GM12878 (cell line): ENCODE results near the gene ITGAV. TPM values are rescaled to one million over a fixed set of nuclear protein-coding genes. Genes with fewer than 3 reads are reported as not detected.

Experiments
- ATAC-seq: fragments of 200-7000 bp; cut with Tn5 transposase; 3 replicates; pipeline ENCODE4 v1.9.1; 2020; ENCODE audit warnings: mild to moderate bottlenecking, moderate library complexity
- BruUV-seq: library from RNA; stranded (reverse); fragments of 400-500 nt; replicated peaks from 2 replicates; lab custom pipeline; 2021; lab: Mats Ljungman, UMichigan
- CTCF ChIA-PET: fragments of 300-600 bp; sonication (Branson Sonifier 250); formaldehyde crosslinking; extraction: SDS; loops from one replicate; lab custom pipeline; 2021; ENCODE audit warnings: inconsistent platforms; lab: Yijun Ruan, JAX
- POLR2A ChIA-PET: fragments of 350-600 bp; formaldehyde crosslinking; extraction: SDS; loops from one replicate; lab custom pipeline; 2021; ENCODE audit warnings: inconsistent platforms; lab: Charles Lee
- RAD21 ChIA-PET: fragments of 300-600 bp; sonication (Branson Sonifier 250); formaldehyde crosslinking; loops from one replicate; lab custom pipeline; 2023; ENCODE audit warnings: antibody characterized with exemption; ENCODE audit not compliant: unreplicated experiment; lab: Charles Lee
- SMC1A ChIA-PET: fragments of 300-600 bp; sonication (Branson Sonifier 250); formaldehyde crosslinking; loops from one replicate; lab custom pipeline; 2023; ENCODE audit not compliant: unreplicated experiment, uncharacterized antibody; lab: Charles Lee
- DNase-seq: peaks from one replicate; pipeline ENCODE4 v3.0.0-alpha.2; 2011; ENCODE audit warnings: low read depth, low spot score
- FAIRE-seq: peaks from 3 replicates; lab custom pipeline; 2011; peaks lifted over from hg19 to GRCh38; lab: Jason Lieb, UNC
- H2AFZ ChIP-seq: 2 replicates; pipeline ENCODE4 v1.6.0; 2011; ENCODE audit warnings: low read depth, low read length, control low read depth; ENCODE audit not compliant: control insufficient read depth
- H3K27ac ChIP-seq: 2 replicates; pipeline ENCODE4 v1.5.1; 2011; ENCODE audit warnings: control low read depth; ENCODE audit not compliant: control insufficient read depth, insufficient read depth
- H3K27me3 ChIP-seq, 2 experiments: replicated peaks in 1 of 2; 2 replicates each; pipeline versions ENCODE4 v1.6.0 to v1.6.1; 2011; ENCODE audit warnings: low read length in 1 of 2; ENCODE audit not compliant: control insufficient read depth in 2 of 2, insufficient read depth in 2 of 2
- H3K36me3 ChIP-seq, 2 experiments: 2 replicates each; pipeline ENCODE4 v1.5.1; 2011; ENCODE audit warnings: low read length in 1 of 2; ENCODE audit not compliant: control insufficient read depth in 2 of 2, insufficient read depth in 2 of 2
- H3K4me1 ChIP-seq: 2 replicates; pipeline ENCODE4 v1.6.1; 2011; ENCODE audit warnings: mild to moderate bottlenecking, low read length, moderate library complexity, mixed read lengths; ENCODE audit not compliant: control insufficient read depth, insufficient read depth
- H3K4me2 ChIP-seq: 2 replicates; pipeline ENCODE4 v1.6.0; 2011; ENCODE audit warnings: control low read depth; ENCODE audit not compliant: control insufficient read depth, insufficient read depth
- H3K4me3 ChIP-seq: fragments of 200-600 bp; sonication (generic); 2 replicates; pipeline ENCODE4 v1.5.1; 2016
- H3K79me2 ChIP-seq: 2 replicates; pipeline ENCODE4 v1.6.0; 2011; ENCODE audit warnings: low read length; ENCODE audit not compliant: control insufficient read depth, insufficient read depth
- H3K9ac ChIP-seq: 2 replicates; pipeline ENCODE4 v1.8.0; 2011; ENCODE audit warnings: low read length, control low read depth, mixed read lengths; ENCODE audit not compliant: control insufficient read depth, insufficient read depth
- H3K9me3 ChIP-seq: replicated peaks from 3 replicates; pipeline ENCODE4 v1.5.1; 2011; ENCODE audit warnings: mild to moderate bottlenecking, low read length; ENCODE audit not compliant: control insufficient read depth, insufficient read depth
- H4K20me1 ChIP-seq: 2 replicates; pipeline ENCODE4 v1.6.0; 2011; ENCODE audit not compliant: control insufficient read depth, insufficient read depth
- ATF2 ChIP-seq: IDR thresholded peaks from 2 replicates; pipeline ENCODE4 v1.6.1; 2012; ENCODE audit warnings: low read length, inconsistent platforms
- ATF7 ChIP-seq: fragments of 450-650 bp; IDR thresholded peaks from 2 replicates; pipeline ENCODE4 v1.6.1; 2016; ENCODE audit warnings: low read depth, mild to moderate bottlenecking
- CBX5 ChIP-seq: sonication (generic); IDR thresholded peaks from 2 replicates; pipeline ENCODE4 v1.6.1; 2016; ENCODE audit warnings: low read depth, moderate library complexity, mild to moderate bottlenecking, inconsistent platforms
- CEBPB ChIP-seq, 2 experiments: fragments of 150-350 bp in 1 of 2; IDR thresholded peaks; 2 replicates each; pipeline ENCODE4 v1.6.1; 2012 to 2014; ENCODE audit warnings: low read depth in 2 of 2, low read length in 2 of 2, borderline replicate concordance in 1 of 2, inconsistent platforms in 1 of 2
- CHD1 ChIP-seq: IDR thresholded peaks from 2 replicates; pipeline ENCODE4 v1.6.1; 2012; ENCODE audit warnings: low read depth, low read length, improper control_type of control experiment
- HDAC6 ChIP-seq: fragments of 200-600 bp; sonication (generic); IDR thresholded peaks from one replicate; pipeline ENCODE4 v1.8.0; 2017; ENCODE audit warnings: antibody characterized with exemption; ENCODE audit not compliant: unreplicated experiment
- NFIC ChIP-seq: IDR thresholded peaks from 2 replicates; pipeline ENCODE4 v1.6.1; 2012; ENCODE audit warnings: low read depth, mild to moderate bottlenecking, inconsistent platforms, low read length, moderate library complexity
- NRF1 ChIP-seq: conservative IDR thresholded peaks from 2 replicates; pipeline ENCODE4 v1.6.1; 2011; ENCODE audit warnings: mild to moderate bottlenecking, low read depth, low read length, improper control_type of control experiment
- PKNOX1 ChIP-seq: fragments of 450-650 bp; IDR thresholded peaks from 2 replicates; pipeline ENCODE4 v1.6.1; 2016; ENCODE audit warnings: mild to moderate bottlenecking
- RAD21 ChIP-seq: IDR thresholded peaks from 2 replicates; pipeline ENCODE4 v1.6.1; 2011; ENCODE audit warnings: mild to moderate bottlenecking, low read depth, low read length, moderate library complexity; ENCODE audit not compliant: insufficient read depth
- SMAD5 ChIP-seq: IDR thresholded peaks from 2 replicates; pipeline ENCODE4 v1.6.1; 2016; ENCODE audit warnings: antibody characterized with exemption, low read depth
- STAT3 ChIP-seq: IDR thresholded peaks from 2 replicates; pipeline ENCODE4 v1.6.1; 2011; ENCODE audit warnings: low read depth, low read length, improper control_type of control experiment
- TAF1 ChIP-seq: IDR thresholded peaks from 2 replicates; pipeline ENCODE4 v1.6.1; 2011; ENCODE audit warnings: mild to moderate bottlenecking, low read depth, low read length, borderline replicate concordance
- USF2 ChIP-seq: IDR thresholded peaks from 2 replicates; pipeline ENCODE4 v1.6.1; 2011; ENCODE audit warnings: low read depth, low read length, improper control_type of control experiment, borderline replicate concordance
- ZSCAN29 ChIP-seq: fragments of 450-650 bp; IDR thresholded peaks from 2 replicates; pipeline ENCODE4 v1.6.1; 2017; ENCODE audit warnings: mild to moderate bottlenecking, moderate library complexity
- in situ Hi-C: fragments of 300-500 bp; cut with MboI; formaldehyde crosslinking; loops from 9 replicates; pipeline ENCODE4 v1.14.3; 2018; ENCODE audit warnings: mixed read lengths
- intact Hi-C: fragments of 100-400 bp; cut with micrococcal nuclease; formaldehyde crosslinking; loops from one replicate; pipeline ENCODE4 v1.14.2; 2022; ENCODE audit not compliant: unreplicated experiment
- polyA plus RNA-seq, 11 experiments: library from polyadenylated mRNA; depleted of rRNA in 4 of 11; unstranded in 6 of 11; stranded (reverse) in 5 of 11; fragments of >200 nt; fragmentation: Nextera tagmentation in 4 of 11; fragmentation: Illumina TruSeq in 1 of 11; extraction: Ambion mirVana in 4 of 11; extraction: Trizol in 1 of 11; gene quantifications; 1 replicate in 1 of 11; 2 replicates in 10 of 11; pipeline versions ENCODE4 v1.2.1 to v1.2.3, GENCODE V29; 2011 to 2016; ENCODE audit warnings: inconsistent platforms in 2 of 11, missing spikeins in 2 of 11, low read depth in 1 of 11
- total RNA-seq, 4 experiments: library from RNA; depleted of rRNA in 3 of 4; stranded (reverse); fragments of >200 nt in 3 of 4; fragmentation: Illumina TruSeq in 1 of 4; extraction: Trizol in 1 of 4; gene quantifications; 2 replicates each; pipeline versions ENCODE4 v1.2.1 to v1.2.3, GENCODE V29; 2013 to 2021

Gene ITGAV
- total and polyA plus RNA-seq, 10 of the 15 experiments (the other 5 are each of a cell fraction or from before 2014, with no cell fraction given) = 2.1 to 10.8 (median 6.1) TPM

GRCh38 chr2:186637497-186637800 is 47.6 kb downstream of the ITGAV start:
- POLR2A ChIA-PET = no interaction called here
- Histone ChIP-seq H3K79me2 (no peaks in the 10 kb centered on the region), H3K9me3 (no peaks in the 10 kb centered on the region), H3K27me3 (no peaks in the 10 kb centered on the region), H3K4me3 (no peak overlapping the region), H3K27ac (no peak overlapping the region), H4K20me1 (no peaks in the 10 kb centered on the region), H3K9ac (no peak overlapping the region), H3K4me1 (peaks cover 30% of the 10 kb centered on the region), H3K36me3 (peaks cover 0 to 4% of the 10 kb centered on the region in 2 experiments; a peak in 1 of 4 replicates), H2AFZ (no peak overlapping the region), H3K4me2 (no peak overlapping the region)
- no TSS peak for BruUV-seq
- SMC1A ChIA-PET = no interaction called here
- TF ChIP-seq ZSCAN29 (no peak), HDAC6 (no peak), USF2 (no peak)
- no peak for DNase-seq
- intact Hi-C loops (no loop called here), in situ Hi-C loops (no loop called here)
- CTCF ChIA-PET = interaction anchor here (0.6 to 1.3 kb wide), 2 partner anchors 119 to 132 kb away, joined by 4 to 5 read pairs; no protein-coding TSS in a partner anchor
- FAIRE-seq = no peak
- RAD21 ChIA-PET = interaction anchor here (0.7 kb wide), 1 partner anchor 12 kb away, joined by 3 read pairs; no protein-coding TSS in a partner anchor
- no peak for ATAC-seq

- CTCF ChIA-PET = interaction anchor here (0.6 to 5.8 kb wide), 17 partner anchors 11 to 814 kb away, joined by 3 to 244 read pairs (median 3); partner anchors contain the start of gene ITGAV
- no TSS peak for BruUV-seq
- no peak for FAIRE-seq
- Histone ChIP-seq H3K36me3 (peaks cover 0 to 4% of the 10 kb centered on the region in 2 experiments; a peak in 1 of 4 replicates), H3K27me3 (no peaks in the 10 kb centered on the region), H2AFZ (no peak overlapping the region), H3K9me3 (no peaks in the 10 kb centered on the region), H3K4me1 (peaks cover 30% of the 10 kb centered on the region), H3K79me2 (no peaks in the 10 kb centered on the region), H3K27ac (peak overlapping the region; percentile 75), H4K20me1 (no peaks in the 10 kb centered on the region), H3K4me3 (no peak overlapping the region), H3K9ac (no peak overlapping the region), H3K4me2 (peak overlapping the region; percentile 26; the same call in 1 of the 2 replicates)
- in situ Hi-C loops = loop anchor here (5.0 kb wide), 1 partner anchor 133 kb away; no protein-coding TSS in a partner anchor
- DNase-seq = peak; percentile 11
- intact Hi-C loops = no loop called here
- RAD21 ChIA-PET = interaction anchor here (0.9 to 4.9 kb wide), 5 partner anchors 45 to 136 kb away, joined by 3 to 94 read pairs (median 4); partner anchors contain the start of gene ITGAV
- SMC1A ChIA-PET = interaction anchor here (0.6 to 5.0 kb wide), 18 partner anchors 9 to 382 kb away, joined by 3 to 115 read pairs (median 3); partner anchors contain the start of gene ITGAV
- ATAC-seq = peak; percentile 76
- POLR2A ChIA-PET = interaction anchor here (1.2 kb wide), 1 partner anchor 135 kb away, joined by 3 read pairs; no protein-coding TSS in a partner anchor
- no peak for TF ChIP-seq PKNOX1
- no peak for TF ChIP-seq RAD21
- TF ChIP-seq NFIC = peak; percentile 52; the same call in 1 of the 2 replicates
- TF ChIP-seq ATF2 = peak; percentile 59
- TF ChIP-seq STAT3 = no peak
- no peak for TF ChIP-seq SMAD5
- TF ChIP-seq CEBPB (IDR thresholded peaks at IDR 0.05; ENCODE audit: borderline replicate concordance in 1 of 2, low read depth in 2 of 2, low read length in 2 of 2) = peak in 1 of 2 experiments; percentile 32; a peak in 1 of 4 replicates
- peak; percentile 33; the same call in 1 of the 2 replicates for TF ChIP-seq ATF7
- TF ChIP-seq CHD1 = no peak
- no peak for TF ChIP-seq CBX5
- no peak for TF ChIP-seq NRF1
- no peak for TF ChIP-seq TAF1
Measured at GRCh38 chr2:186639939-186640338, 50.1 kb downstream of the ITGAV start.
